Skeletal muscle satellite cell (primary cell): ENCODE measurements around the gene RTN4RL1.

Experiments used
- H3K27me3 ChIP-seq: 2 replicates; pipeline ENCODE4 v1.7.0; 2013; ENCODE audit warnings: low read length; ENCODE audit not compliant: control insufficient read depth, insufficient read depth
- H3K36me3 ChIP-seq: 2 replicates; pipeline ENCODE4 v1.7.0; 2013; ENCODE audit warnings: mild to moderate bottlenecking, control low read depth, low read length; ENCODE audit not compliant: insufficient read depth
- H3K4me1 ChIP-seq: 2 replicates; pipeline ENCODE4 v1.7.0; 2013; ENCODE audit warnings: low read length; ENCODE audit not compliant: control insufficient read depth, insufficient read depth
- H3K4me2 ChIP-seq: 2 replicates; pipeline ENCODE4 v1.7.0; 2013; ENCODE audit warnings: mild to moderate bottlenecking, low read length
- H3K4me3 ChIP-seq: 2 replicates; pipeline ENCODE4 v1.7.0; 2013; ENCODE audit warnings: low read length
- H3K9ac ChIP-seq: 2 replicates; pipeline ENCODE4 v1.7.0; 2013; ENCODE audit warnings: mild to moderate bottlenecking, low read depth, low read length, moderate library complexity
- H3K9me3 ChIP-seq: replicated peaks from 2 replicates; pipeline ENCODE4 v1.7.0; 2013; ENCODE audit warnings: mild to moderate bottlenecking, control low read depth, low read length

The RTN4RL1 gene

DNA sequence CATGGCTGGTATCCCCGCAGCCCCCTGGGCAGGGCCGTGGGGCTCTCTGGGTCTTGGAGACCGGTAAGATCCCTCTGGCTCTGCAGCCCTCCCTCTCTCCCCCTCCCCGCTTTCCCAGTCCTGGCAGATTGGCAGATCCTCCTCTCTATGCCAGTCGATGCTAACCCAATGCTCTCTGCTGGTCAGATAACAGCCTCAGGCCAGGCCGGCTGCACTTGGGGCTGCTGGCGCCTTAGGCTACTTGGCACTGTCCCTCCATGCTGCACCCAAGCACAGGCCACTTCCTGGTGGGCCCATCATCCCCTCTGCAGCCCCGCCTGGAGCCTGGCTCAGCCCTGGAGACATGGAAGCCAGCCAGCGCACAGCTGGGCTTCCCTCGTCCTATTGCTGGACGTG, 81.7 kb downstream of the RTN4RL1 start:
- Histone ChIP-seq H3K9ac (no peak overlapping the region), H3K9me3 (no peaks in the 10 kb centered on the region), H3K36me3 (no peaks in the 10 kb centered on the region), H3K4me2 (no peak overlapping the region), H3K4me1 (peaks cover 14% of the 10 kb centered on the region), H3K4me3 (no peak overlapping the region), H3K27me3 (peaks cover 28% of the 10 kb centered on the region)

GRCh38 chr17:1942666-1943435, 82.3 kb downstream of the RTN4RL1 start:
- H3K27me3 ChIP-seq: peaks cover 28% of the 10 kb centered on the region
- H3K4me3 ChIP-seq: no peak overlapping the region
- peaks cover 14% of the 10 kb centered on the region for H3K4me1 ChIP-seq
- H3K36me3 ChIP-seq: no peaks in the 10 kb centered on the region
- H3K9ac ChIP-seq: no peak overlapping the region
- H3K4me2 ChIP-seq: no peak overlapping the region
- no peaks in the 10 kb centered on the region for H3K9me3 ChIP-seq

DNA sequence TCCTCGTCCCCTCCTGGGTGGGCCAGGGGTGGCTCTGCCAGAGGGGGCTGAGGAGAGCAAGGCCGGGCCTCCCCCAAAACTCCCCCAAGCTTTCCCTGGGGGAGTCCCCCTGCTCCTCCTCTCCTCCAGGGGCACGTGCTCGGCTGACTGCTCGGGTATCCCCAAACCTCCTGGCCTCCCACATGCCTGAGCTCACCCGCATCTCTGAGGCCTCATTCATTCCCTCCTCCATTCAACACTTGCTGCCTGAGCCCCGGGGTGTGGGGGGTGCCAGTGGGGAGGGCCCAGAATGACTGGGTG, 83.1 kb downstream of the RTN4RL1 start:
- Histone ChIP-seq H3K4me3 (no peak overlapping the region), H3K4me1 (peaks cover 14% of the 10 kb centered on the region), H3K27me3 (peaks cover 28% of the 10 kb centered on the region), H3K4me2 (no peak overlapping the region), H3K36me3 (no peaks in the 10 kb centered on the region), H3K9ac (no peak overlapping the region), H3K9me3 (no peaks in the 10 kb centered on the region)

- H3K4me1 ChIP-seq: peaks cover 14% of the 10 kb centered on the region
- H3K4me3 ChIP-seq: no peak overlapping the region
- H3K4me2 ChIP-seq: no peak overlapping the region
- peaks cover 28% of the 10 kb centered on the region for H3K27me3 ChIP-seq
- H3K9me3 ChIP-seq: no peaks in the 10 kb centered on the region
- H3K9ac ChIP-seq: no peak overlapping the region
- H3K36me3 ChIP-seq: no peaks in the 10 kb centered on the region
Observed at GRCh38 chr17:1941272-1942065, 83.7 kb downstream of the RTN4RL1 start.

DNA sequence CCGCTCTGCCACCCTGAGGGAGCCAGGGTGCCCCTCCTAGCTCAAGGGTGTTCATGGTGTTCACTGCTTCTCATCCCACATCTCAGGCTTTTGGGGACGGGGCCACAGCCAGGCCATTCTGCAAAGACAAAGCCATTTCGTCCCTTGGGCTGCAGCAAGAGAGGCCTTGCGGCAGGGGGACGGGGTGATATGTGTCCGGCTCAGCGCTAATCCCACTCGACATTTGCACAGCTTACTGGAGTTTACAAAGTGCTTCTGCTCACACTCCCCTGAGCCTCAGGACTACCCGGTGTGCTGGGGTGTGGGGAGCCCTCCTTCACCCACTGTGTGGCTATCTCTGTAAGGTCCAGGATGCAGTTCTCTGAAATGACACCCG, 84.3 kb downstream of the RTN4RL1 start:
- Histone ChIP-seq H3K9me3 (no peaks in the 10 kb centered on the region), H3K9ac (no peak overlapping the region), H3K27me3 (peaks cover 28% of the 10 kb centered on the region), H3K36me3 (no peaks in the 10 kb centered on the region), H3K4me2 (no peak overlapping the region), H3K4me1 (peaks cover 14% of the 10 kb centered on the region), H3K4me3 (no peak overlapping the region)

- peaks cover 14% of the 10 kb centered on the region for H3K4me1 ChIP-seq
- H3K4me3 ChIP-seq: no peak overlapping the region
- no peaks in the 10 kb centered on the region for H3K9me3 ChIP-seq
- no peaks in the 10 kb centered on the region for H3K36me3 ChIP-seq
- H3K27me3 ChIP-seq: peaks cover 30% of the 10 kb centered on the region
- H3K9ac ChIP-seq: peak overlapping the region; percentile 53
- peak overlapping the region; percentile 4 for H3K4me2 ChIP-seq
Observed at GRCh38 chr17:1939981-1940809, 84.9 kb downstream of the RTN4RL1 start.

DNA sequence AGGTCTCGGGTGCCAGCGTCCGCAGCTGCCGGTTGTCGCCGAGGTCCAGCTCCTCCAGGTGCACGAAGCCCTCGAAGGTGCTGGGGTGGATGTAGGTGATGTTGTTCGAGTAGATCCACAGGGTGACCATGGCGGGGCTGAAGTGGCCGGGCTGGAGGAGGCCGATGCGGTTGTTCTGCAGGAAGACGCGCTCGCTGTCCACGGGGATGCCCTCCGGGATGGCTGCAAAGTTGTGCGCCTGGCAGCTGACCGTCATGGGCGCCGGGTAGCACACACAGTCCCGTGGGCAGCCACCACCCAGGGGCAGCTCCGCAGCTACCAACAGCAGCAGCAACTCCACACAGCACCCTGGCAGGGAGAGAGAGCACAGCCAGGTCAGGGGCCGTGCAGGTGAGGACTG, 87.7 kb downstream of the RTN4RL1 start:
- peaks cover 14% of the 10 kb centered on the region for H3K4me1 ChIP-seq
- peaks cover 46% of the 10 kb centered on the region for H3K27me3 ChIP-seq
- no peaks in the 10 kb centered on the region for H3K9me3 ChIP-seq
- H3K4me3 ChIP-seq: no peak overlapping the region
- no peak overlapping the region for H3K9ac ChIP-seq
- H3K36me3 ChIP-seq: no peaks in the 10 kb centered on the region
- H3K4me2 ChIP-seq: no peak overlapping the region

GRCh38 chr17:1936766-1937165, 88.4 kb downstream of the RTN4RL1 start:
- H3K4me2 ChIP-seq: no peak overlapping the region
- peaks cover 14% of the 10 kb centered on the region for H3K4me1 ChIP-seq
- no peaks in the 10 kb centered on the region for H3K9me3 ChIP-seq
- no peak overlapping the region for H3K4me3 ChIP-seq
- no peak overlapping the region for H3K9ac ChIP-seq
- H3K36me3 ChIP-seq: no peaks in the 10 kb centered on the region
- H3K27me3 ChIP-seq: peaks cover 50% of the 10 kb centered on the region

GRCh38 chr17:1934901-1935300, 90.2 kb downstream of the RTN4RL1 start:
- Histone ChIP-seq H3K27me3 (peaks cover 48% of the 10 kb centered on the region), H3K9me3 (no peaks in the 10 kb centered on the region), H3K4me2 (no peak overlapping the region), H3K36me3 (no peaks in the 10 kb centered on the region), H3K9ac (no peak overlapping the region), H3K4me1 (peaks cover 6% of the 10 kb centered on the region), H3K4me3 (no peak overlapping the region)

- Histone ChIP-seq H3K4me1 (no peaks in the 10 kb centered on the region), H3K9me3 (no peaks in the 10 kb centered on the region), H3K27me3 (peaks cover 49% of the 10 kb centered on the region), H3K36me3 (no peaks in the 10 kb centered on the region), H3K9ac (no peak overlapping the region), H3K4me2 (no peak overlapping the region), H3K4me3 (no peak overlapping the region)
Observed at GRCh38 chr17:1933875-1934715, 91.0 kb downstream of the RTN4RL1 start.
